GM19035 (cell line): ENCODE measurements around the gene APBA3.

Experiments used
- ATAC-seq: cut with Tn5 transposase; IDR thresholded peaks from one replicate; pipeline ENCODE4 v1.9.1; 2021; ENCODE audit not compliant: unreplicated experiment

Gene APBA3

DNA sequence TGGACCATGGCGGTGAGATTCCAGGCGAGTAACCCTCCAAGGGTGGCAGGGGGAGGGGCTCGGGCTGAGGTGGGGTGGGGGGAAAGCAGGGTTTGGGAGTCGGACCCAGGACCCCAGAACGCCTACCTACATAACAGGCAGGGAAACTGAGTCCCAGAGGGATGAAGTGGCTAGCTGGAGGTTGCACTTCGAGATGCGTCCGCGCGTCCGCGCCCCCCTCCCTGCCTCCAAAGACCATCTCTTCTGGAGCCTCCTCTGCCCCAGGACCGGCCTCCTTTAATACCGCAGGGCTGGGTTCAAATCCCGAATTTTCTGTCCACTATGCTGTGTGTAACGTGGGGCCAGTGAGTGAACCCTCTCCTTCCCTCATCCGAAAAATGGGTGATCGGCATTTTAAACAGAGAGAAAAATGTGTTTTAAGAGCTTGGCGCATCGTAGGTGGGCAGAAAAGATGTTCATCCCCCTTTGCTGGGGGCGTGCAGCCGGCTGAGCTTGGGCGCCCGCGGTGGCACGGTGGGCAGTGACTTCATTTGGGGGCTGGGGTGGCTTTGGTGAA is 39.5 kb downstream of the APBA3 start:
- ATAC-seq = no peak

DNA sequence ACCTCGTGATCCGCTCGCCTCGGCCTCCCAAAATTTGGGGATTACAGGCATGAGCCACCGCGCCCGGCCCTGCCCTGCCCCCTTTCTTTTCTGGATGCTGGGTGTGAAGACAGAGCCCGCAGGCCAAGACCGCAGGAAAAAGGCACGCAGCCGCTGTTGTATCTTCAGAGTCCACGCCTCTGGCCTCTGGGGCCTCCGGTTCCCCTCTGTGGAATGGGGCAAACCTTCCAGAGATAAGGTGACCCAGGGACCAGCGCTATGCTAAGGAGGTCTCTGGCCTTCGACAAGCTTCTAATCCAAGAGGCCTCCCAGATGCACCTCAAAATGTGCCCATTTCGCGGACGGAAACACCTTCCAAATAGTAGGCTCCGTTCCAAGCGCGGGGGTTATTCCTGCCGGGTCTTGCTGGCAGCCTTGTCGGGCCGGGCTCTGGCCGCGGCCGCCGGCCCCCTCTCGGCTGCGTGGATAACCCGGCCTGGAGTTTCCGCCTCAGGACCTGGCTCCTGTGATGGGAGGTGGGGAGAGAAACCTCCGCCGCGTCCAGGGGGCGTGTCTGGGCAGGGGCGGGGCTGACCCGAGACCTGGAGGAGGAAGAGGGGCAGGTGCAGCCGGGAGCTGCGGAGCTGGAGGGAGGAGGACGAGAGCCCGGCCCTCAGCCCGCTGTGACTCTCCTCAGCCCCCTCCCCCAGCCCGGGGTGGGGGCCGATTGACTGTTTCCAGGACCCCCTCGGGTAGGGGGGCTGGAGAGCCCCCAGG is 40.2 kb downstream of the APBA3 start:
- no peak for ATAC-seq

DNA sequence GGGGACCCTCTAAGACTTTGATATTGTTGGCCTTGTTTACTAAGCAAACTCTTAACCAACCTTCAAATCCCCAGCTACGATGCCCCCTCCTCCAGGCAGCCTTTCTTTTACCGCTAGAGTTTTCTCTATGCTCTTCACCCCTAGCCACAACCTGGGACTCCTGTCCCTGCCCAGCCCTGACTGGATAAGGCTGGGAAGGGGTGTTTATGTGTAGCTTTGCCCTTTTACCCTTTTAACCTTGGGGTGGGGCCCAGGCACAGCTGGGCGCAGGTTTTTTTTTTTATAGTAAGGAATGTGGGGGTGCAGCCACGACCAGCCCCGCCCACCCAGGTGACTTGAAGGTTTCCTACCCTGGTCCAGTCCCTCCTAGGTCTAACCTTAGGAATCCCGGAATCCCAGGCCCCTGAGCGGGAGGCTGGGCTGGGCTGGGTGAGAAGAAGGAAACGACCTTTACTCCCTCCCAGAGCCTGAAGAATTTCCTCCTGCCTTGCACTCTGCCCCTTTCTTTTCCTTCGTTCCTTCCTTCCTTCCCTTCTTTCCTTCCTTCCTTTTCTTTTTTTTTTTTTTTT is 41.1 kb downstream of the APBA3 start:
- ATAC-seq = no peak

DNA sequence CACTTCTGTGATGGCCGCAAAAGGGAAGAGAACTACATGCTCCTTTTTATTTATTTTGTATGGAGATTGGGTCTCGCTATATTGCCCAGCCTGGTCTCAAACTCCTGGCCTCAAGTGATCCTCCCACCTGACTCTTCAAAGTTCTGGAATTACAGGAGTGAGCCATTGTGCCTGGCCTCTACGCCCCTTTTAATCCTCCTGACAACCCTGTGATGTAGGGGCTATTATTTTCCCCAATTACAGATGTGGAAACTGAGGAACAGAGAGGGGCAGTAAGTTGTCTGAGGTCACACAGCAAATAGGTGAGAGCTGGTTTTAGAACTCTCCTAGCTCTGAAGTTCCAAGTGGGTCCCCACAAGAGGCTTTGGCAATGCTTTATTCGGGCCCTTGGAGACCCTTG is 41.6 kb downstream of the APBA3 start:
- no peak for ATAC-seq

DNA sequence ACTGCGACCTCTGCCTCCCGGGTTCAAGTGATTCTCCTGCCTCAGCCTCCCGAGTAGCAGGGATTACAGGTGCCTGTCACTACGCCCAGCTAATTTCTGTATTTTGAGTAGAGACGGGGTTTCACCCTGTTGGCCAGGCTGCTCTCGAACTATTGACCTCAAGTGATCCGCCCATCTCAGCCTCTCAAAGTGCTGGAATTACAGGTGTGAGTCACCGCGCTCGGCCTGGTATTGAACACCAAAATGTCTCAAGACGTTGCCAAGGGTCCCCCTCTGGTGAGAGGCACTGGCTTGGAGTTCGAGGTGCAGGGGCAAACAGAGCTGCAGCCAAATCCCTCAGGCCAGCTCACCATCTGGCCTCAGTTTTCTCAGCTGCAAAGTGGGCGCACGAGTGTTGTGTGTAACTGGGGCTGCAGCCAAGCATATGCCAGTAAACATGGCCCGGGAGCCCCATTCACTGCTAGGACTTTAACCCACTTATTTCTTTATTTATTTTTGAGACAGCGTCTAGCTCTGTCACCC is 45.3 kb downstream of the APBA3 start:
- no peak for ATAC-seq

DNA sequence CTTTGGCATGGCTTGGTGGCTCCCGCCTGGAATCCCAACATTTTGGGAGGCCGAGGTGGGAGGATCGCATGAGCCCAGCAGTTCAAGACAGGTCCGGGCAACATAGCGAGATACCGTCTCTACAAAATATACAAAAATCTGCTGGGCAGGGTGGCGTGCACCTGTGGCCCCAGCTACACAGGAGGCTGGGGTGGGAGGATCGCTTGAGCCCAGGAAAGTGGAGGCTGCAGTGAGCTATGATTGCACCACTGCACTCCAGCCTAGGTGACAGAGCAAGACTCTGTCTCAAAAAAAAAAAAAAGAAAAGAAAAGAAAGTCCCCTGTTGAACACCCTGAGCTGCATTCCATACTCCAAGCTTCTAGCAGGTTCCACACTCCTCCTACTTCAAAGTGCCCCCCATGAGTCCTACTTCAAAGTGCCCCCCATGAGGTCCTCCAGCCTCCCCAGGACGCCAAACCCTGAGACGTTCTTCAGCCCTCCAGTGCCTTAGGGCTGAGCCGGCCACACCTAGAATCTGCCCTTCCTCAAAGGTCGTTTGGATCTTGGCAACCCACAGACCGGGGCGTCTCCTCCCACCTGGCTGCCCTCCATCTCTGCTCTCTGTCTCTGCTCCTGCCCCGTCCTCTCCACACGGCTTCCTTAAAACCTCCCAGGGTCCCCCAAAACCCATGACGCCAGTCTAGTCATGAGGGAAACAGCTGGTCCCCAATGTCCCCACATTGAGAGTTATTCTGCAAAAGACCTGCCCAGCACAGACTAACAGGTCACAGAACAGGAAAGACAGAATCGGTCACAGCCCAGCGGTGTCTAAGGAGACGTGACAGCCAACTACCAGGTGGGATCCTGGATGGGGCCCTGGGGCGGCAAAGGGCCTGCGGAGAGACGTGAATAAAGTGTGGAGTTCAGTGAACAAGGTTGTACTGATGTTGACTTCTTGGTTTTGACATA is 48.6 kb downstream of the APBA3 start:
- no peak for ATAC-seq

DNA sequence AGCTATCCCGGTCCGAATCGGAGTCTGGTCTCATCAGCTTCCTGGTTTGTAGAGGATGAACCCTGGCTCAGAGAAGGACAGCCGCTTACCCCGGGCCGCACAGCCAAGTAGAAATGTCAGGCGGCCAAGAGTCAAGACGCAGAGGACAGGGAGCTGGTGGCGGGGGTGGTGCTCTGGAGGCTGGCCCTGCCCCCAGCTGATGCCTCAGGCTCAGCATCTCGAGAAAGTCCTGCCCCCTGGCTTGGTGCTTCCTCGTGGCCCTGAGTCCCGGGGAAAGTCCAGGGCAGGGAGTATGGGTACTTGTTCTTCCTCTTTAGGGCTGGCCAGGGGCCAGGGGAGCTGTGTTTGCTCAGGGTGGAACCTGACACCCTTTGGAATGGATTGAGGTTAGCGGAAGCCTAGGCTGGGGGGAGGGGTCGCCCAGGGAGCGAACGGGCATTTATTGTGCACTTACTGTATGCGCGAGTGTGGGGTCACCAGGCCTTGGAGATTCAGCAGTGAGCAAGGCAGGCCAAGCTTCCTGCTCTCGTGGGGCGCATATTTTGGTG is 51.2 kb downstream of the APBA3 start:
- no peak for ATAC-seq

DNA sequence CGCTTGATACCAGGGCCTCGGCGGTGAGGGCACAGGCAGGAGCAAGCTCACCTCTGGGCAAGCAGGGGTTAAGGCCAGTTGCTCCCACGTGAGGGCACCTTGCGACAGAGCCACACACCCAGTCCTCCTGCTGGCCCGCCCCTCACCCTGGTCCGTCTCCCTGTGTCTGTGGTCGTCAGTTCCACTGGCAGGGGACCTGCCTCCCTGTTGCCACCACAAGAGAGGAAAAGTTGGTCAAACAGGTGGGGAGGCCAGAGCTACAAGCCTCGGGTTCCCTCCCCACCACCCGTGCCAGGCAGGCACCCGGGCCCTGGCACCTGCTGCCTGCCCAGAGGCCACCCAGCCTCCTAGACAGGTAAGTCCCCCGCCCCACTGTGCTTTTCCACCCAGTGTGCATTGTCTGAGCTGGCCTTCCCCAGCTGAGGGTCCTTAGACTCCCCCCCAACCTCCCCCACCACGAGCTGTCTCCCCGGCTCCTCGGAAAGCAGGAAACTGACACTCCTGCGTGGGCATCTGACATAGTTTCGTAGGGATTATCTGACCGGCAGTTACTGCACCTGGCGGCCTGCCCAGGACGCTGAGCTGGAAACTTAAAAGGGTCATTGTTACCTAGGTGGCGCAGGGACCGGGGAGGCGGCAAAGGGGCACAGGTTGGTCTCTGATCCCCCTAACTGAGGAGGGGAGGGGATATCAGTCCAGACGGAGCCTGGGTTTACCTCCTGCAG is 53.1 kb downstream of the APBA3 start, which contains the start of gene TJP3:
Gene TJP3, plus strand, starts transcription at position 178 of the 725 bp plus-strand sequence. CDS start 20,049 bp downstream, outside the sequence.
- ATAC-seq = no peak

DNA sequence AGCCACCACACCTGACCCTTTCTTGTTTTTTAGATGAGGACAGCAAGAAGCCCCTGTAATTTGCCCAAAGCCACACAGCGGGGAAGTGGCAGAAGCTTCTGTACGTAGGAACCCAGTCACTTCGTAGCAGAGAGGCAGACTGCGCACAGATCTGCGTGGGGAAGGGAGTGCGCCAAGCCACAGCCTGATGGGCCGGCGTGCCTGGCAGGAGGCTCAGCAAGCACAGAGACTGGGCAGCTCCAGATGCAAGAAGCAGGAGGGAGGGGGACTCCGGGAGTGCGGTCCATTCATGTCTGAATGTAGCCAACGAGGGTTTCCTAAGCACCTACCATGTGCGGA is 53.7 kb downstream of the APBA3 start:
- ATAC-seq = no peak

DNA sequence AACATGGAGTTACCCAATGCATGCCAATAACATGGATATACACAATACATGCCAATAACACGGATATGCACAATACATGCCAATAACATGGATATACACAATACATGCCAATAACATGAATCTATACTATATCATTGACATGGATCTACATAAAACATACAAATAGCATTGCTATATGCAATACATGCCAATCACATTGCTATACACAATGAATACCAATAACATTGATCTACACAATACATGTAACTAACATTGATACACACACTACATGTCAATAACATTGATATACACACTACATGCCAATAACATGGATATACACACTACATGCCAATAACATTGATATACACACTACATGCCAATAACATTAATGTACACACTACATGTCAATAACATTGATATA is 60.3 kb downstream of the APBA3 start:
- ATAC-seq = no peak
